NCI-H1417 (cell line): ENCODE measurements around the gene MEG3.

Source experiments
- DNase-seq, 3 experiments: peaks; one replicate each; lab custom pipeline; 2025; lab: John Stamatoyannopoulos, UW

Gene MEG3

GRCh38 chr14:100864960-100865681 lies 39.2 kb downstream of the MEG3 start:
- DNase-seq = no peak

GRCh38 chr14:100865682-100866591 lies 40.0 kb downstream of the MEG3 start:
- DNase-seq = no peak

- no peak for DNase-seq
Measured at GRCh38 chr14:100866666-100867630, 41.0 kb downstream of the MEG3 start.

- no peak for DNase-seq
Measured at GRCh38 chr14:100867631-100868315, 41.9 kb downstream of the MEG3 start.

GRCh38 chr14:100868621-100869370 lies 42.9 kb downstream of the MEG3 start:
- DNase-seq = no peak

- DNase-seq = no peak
Measured at GRCh38 chr14:100871234-100872186, 45.6 kb downstream of the MEG3 start.

- no peak for DNase-seq
Measured at GRCh38 chr14:100872259-100873095, 46.6 kb downstream of the MEG3 start.

GRCh38 chr14:100873096-100873482 lies 47.2 kb downstream of the MEG3 start:
- DNase-seq = no peak

GRCh38 chr14:100874051-100874410 lies 48.1 kb downstream of the MEG3 start:
- DNase-seq = no peak

GRCh38 chr14:100874411-100875091 lies 48.6 kb downstream of the MEG3 start:
- no peak for DNase-seq

GRCh38 chr14:100875126-100875525 lies 49.2 kb downstream of the MEG3 start:
- DNase-seq = no peak

- DNase-seq = no peak
Measured at GRCh38 chr14:100875861-100876590, 50.1 kb downstream of the MEG3 start.

- DNase-seq = no peak
Measured at GRCh38 chr14:100878271-100879146, 52.6 kb downstream of the MEG3 start.

- DNase-seq = no peak
Measured at GRCh38 chr14:100879194-100879593, 53.3 kb downstream of the MEG3 start.

GRCh38 chr14:100879782-100880181 lies 53.9 kb downstream of the MEG3 start:
- no peak for DNase-seq
